ENCODE measurements around the gene ARHGEF38.

DNA sequence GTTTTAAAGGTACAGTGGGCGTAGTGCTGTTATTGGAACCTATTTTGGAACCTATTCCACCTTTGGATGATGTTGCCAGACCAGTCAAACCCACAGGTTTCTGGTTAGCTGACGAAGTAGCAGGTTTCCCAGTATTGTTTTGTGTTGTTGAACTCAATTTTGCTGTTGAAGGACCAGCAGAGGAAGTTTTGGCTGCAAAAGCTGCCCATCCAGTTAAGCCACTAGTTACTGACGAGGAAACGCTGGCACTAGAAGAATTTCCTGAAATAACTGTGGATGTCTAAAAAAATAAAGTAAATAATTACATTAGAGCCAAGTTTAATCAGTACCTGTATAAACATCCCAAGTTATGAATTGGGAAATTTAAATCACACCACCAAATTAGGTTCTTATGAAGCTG, 130.6 kb downstream of the ARHGEF38 start:
- TF ChIP-seq, protein P1, sequence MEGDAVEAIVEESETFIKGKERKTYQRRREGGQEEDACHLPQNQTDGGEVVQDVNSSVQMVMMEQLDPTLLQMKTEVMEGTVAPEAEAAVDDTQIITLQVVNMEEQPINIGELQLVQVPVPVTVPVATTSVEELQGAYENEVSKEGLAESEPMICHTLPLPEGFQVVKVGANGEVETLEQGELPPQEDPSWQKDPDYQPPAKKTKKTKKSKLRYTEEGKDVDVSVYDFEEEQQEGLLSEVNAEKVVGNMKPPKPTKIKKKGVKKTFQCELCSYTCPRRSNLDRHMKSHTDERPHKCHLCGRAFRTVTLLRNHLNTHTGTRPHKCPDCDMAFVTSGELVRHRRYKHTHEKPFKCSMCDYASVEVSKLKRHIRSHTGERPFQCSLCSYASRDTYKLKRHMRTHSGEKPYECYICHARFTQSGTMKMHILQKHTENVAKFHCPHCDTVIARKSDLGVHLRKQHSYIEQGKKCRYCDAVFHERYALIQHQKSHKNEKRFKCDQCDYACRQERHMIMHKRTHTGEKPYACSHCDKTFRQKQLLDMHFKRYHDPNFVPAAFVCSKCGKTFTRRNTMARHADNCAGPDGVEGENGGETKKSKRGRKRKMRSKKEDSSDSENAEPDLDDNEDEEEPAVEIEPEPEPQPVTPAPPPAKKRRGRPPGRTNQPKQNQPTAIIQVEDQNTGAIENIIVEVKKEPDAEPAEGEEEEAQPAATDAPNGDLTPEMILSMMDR (IDR thresholded peaks at IDR 0.05) = no peak
- TF ChIP-seq POLR2AphosphoS5 (IDR thresholded peaks at IDR 0.05) = no peak
